Skeletal muscle cell (primary cell): ENCODE measurements around the gene PAX4.
"Not testable (repeated sequence)": the region's sequence is repeated elsewhere in the genome, so short reads cannot be mapped to it uniquely, and the experiment has no call there.

Experiments used
- DNase-seq: peaks from one replicate; pipeline ENCODE4 v3.0.0-alpha.2; 2010; ENCODE audit warnings: low read depth
- H3K4me3 ChIP-seq: 2 replicates; pipeline ENCODE4 v1.5.1; 2011; ENCODE audit warnings: low read depth, mild to moderate bottlenecking, control low read depth, low read length, moderate library complexity

Gene PAX4

DNA sequence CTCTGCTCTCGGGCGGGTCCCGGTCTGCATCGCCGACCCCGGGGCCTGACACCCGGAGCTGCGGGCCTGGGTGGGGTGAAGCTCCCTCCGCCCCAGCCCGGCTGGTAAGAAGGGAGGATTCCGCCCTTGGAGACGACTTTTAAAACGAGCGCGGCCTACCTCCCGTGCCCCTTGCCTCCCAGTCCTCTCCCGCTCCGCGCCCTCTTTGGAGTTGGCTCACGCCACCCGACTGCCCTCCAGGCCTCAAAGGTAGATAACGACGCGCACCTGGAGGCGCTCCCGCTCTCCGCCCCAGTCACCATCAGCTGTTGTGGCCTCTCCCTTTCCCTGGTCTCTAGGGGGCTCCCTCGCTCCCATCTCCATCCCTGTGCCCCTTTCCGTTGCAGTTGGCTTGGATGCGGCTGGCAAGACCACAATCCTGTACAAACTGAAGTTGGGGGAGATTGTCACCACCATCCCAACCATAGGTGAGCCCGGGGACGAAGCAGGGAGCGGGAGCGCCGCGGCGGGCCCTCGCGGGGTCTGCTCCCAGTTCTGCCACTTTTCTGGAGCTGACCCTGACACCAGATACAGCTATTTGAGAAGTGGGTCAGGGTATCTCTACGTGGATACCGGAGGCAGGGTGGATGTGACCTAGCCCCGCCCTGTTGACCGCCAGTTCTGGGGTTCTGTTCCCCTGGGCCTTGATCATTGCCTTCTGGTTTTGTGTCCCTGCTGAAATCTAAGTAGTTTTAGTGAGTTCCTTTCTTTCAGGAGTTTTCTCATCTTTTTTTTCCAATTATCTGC lies 29.1 kb downstream of the PAX4 start:
- peak overlapping the region; percentile 96 for H3K4me3 ChIP-seq
- DNase-seq: no peak

DNA sequence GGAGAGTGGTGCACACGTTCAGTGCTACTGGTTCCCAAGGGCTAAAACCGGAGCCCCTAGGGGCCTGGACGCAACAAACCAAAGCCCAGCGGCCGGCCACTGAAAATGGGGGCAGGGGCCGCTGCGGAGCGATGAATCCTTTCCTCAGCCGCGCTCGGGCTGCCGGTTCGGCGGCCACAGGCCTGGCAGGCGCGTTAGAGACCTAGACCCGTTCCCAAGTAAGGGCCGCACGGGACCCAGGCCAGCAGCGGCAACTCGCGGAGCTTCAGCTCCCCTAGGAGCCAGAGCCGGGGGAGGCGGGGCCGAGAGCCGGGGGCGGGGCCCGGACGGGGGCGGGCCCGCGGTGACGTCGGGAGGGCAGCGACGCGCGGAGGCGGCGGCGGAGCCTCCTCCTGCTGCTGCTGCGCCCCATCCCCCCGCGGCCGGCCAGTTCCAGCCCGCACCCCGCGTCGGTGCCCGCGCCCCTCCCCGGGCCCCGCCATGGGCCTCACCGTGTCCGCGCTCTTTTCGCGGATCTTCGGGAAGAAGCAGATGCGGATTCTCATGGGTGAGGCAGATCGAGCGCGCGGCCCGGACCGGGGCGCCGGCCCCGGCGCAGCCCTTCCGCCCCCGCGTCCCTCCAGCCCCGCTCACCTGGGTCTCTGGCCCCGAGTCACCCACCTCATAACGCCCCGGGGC lies 29.8 kb downstream of the PAX4 start, which contains the start of gene ARF5:
Gene ARF5, plus strand, starts transcription at position 393 of the 678 bp plus-strand sequence. Its CDS starts 88 bp downstream, at position 481.
- peak; percentile 32 for DNase-seq
- H3K4me3 ChIP-seq: peak within 1 kb of the TSS; percentile 96

DNA sequence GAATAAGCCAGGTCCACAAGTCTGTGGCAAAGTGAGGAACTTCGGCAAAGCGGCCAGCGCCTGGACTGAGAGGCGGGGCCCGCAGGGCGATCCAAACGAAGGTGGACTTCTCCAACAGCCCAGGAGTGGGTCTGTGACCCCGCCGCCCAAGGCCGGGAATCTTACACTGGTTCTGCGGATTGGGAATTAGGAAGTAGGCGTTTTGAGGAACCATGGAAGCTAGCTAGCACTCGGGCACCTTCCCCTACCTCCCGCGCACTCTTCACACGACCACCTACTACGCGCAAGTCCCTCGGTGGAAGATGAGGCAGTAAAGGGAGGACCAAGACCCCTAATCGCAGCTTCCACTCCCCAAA lies 30.3 kb downstream of the PAX4 start:
- H3K4me3 ChIP-seq: peak overlapping the region; percentile 96
- DNase-seq: no peak

DNA sequence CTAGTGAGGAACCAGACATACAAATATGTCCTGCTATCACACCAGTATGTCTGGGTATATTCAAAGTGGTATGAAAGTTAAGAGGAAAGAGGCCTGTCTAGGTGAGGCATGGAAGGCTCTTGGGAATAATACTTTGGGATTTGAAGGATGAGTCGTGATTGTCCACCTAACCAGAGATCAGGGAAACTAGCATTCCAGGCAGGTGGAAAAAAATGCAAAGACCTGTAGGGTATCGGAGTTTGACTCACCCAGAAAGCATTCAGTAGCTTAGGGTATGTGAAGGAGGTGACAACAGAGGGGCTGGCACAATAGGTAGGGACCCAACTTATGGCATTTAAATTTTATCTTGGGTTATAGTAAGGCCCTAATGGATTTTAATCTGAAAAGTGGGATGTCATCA lies 31.6 kb downstream of the PAX4 start:
- DNase-seq: no peak
- H3K4me3 ChIP-seq: no peak overlapping the region

DNA sequence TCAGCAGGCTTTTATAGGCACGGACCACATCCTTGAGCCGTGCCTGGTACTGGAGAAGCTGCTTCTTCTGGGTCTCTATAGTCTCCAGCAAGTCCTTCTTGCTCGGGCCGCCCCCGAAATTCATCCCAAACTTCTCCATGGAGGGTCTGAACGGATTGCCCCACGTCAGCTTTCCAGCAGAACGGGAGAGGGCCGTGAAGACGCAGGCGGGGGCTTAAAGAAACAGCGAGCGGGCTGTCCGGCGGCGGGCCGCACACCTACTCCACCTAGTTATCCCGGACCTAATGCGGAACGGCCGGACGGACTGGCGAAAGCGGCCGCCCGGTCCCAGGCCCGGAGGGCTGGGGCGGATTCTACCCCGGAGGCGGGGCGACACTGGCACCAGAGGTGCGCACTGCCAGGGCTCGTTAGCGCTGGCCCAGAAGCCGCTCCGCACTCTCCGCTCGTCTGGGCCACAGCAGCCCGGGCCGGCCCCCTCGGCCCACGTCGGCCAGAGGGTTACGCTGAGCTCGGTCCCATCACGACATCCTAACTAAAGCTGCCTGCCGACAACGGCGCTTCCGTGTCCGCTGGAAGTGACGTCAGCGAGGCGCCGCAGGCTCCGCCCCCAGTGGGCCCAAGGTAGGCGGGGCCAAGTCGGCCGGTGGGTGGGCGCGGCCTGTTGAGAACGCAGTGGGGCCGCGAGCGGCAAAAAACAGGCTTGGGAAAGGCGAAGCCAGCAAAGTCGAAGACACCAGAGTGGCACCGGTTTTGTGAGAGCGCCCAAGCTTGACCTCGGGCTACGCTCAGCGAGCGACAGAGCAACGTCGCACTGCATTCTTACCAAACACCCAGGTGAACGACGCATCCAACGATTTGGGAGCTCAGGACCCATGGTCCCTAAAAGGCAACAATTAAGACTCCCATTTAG lies 32.6 kb downstream of the PAX4 start, which contains the start of gene GCC1:
Gene GCC1, minus strand, starts transcription at position 553 of the 910 bp plus-strand sequence. Its CDS starts 414 bp downstream, at position 139.
- H3K4me3 ChIP-seq: peak within 1 kb of the TSS; percentile 94
- peak; percentile 52 for DNase-seq

DNA sequence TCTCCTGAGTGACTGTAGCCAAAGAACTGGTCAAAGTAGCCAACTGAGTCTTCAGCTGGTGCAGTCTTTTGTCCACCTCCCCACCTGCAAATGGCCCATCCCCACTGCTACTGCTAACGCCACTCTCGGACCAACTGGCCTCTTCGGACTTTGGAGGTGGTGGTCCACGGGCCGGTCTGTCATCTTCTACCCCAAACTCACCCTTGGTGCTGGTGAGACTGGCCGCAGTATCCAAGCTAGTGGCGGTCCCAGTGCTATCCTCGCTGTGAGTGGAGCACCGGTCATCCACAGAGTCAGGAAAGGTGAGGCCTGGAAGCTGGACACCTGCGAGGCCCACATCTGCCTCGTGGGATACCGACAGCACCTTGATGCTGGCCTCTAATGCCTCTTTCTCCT lies 33.3 kb downstream of the PAX4 start:
- peak overlapping the region; percentile 94 for H3K4me3 ChIP-seq
- no peak for DNase-seq

DNA sequence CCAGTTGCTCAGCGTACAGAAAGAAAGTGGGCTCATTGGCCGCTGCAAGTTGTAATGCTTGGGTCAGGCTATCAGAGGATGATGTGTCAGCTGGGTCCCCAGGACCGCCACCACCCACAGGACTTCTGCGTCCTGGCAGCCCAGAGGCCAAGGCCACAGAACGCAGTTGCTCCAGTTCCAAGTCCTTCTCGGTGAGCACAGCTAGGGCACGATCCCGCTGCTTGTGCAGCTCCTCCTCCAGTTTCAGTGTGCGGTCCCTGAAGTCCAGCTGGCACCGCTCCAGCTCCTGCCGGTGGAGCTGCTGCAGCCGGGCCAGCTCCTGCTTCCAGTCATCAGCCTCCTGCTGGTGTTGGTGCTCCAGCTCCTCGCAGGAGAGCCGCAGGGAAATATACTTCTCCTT lies 35.6 kb downstream of the PAX4 start:
- DNase-seq: no peak
- H3K4me3 ChIP-seq: no peak overlapping the region

DNA sequence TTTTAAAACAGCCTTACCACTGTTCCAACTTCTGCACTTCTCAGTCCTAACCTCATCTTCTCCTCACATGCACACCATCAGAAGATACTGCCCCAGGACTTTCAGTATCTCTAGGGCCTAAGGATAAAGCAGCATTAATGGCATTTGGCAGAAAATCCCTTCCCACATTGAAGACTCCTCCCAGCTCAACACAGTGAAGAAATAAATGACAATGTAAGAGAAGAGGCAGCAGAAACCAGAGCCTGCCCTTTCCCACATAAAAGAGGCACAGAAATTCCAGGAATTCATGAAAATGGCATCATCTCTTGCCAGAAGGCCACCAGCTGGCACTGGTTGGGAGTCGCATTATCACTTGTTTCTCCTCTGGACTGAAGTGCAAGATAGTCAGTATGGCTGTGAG lies 36.2 kb downstream of the PAX4 start:
- H3K4me3 ChIP-seq: no peak overlapping the region
- DNase-seq: no peak

DNA sequence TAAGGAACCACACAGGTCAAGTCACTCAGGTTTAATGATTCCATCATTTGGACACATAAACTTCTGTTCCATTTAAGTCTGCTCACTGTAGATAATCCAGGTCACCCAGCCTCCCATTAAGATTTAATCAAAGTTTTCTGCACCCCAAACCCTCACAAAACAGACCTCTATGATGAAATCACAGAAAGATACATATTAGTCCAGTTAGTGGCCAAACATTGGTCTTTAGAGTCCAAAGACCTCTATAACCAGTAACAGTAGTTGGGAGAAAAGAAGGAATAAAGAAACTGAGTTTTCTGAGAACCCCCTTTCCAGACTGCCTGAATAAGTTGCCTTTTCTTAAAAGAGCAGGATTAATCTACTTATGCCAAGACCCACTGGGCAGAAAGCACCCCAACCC lies 37.3 kb downstream of the PAX4 start:
- no peak overlapping the region for H3K4me3 ChIP-seq
- DNase-seq: no peak

DNA sequence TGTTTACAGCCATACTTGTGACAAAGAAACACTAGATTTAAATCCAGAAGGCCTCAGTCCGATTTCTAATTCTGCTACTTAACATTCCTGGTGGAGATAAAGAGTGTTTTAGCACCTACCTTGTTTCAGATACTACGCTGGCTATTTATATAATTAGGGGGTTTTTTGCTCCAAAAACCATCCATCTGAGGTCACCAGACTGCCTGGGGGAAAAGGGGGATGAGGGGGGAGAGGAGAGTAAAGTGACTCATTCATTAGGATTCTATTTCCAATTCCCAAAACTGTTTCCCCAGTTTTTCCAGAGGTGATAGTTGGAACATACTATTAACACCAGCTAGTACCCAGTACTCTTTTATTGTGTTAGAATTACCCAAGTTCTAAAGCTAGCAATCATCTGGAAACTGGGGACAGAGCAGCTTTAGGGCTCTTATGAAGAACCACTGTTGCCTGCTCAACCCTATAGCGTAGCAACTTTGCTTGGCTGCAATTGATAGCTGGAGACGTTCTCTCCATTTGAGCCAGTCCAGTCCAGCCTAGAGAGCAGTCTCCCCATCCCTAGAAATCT lies 39.1 kb downstream of the PAX4 start:
- no peak for DNase-seq
- no peak overlapping the region for H3K4me3 ChIP-seq

DNA sequence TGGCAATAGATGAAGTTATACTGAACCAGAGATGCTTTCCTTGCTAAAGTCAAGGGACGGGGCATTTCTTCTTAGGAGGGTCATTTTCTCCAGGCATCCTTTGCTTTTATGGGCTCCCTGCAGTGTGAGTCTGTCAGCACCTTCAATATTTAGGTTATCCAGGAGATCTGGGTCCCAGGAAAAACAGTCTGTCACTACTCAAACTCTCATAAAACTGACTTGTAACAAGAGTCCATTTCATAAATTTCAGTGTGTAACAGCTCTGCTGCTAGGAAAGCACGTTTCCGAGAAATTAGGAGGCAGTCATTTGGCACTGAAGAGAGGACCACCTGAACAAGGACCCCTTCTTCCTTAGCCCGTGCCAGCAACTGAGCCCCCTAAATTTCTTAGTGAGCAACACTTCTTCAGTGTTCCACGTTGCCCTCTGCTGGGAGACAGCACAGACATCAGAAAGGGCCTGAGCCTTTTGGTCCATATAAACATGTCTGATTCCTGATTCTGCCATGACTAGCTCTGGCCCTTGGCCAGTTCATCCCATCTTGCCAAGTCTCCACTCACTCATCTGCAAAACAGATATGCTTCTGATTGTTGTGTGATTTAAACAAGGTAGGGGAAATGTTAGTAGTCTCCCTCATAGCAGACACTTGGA lies 39.8 kb downstream of the PAX4 start:
- DNase-seq: no peak
- H3K4me3 ChIP-seq: no peak overlapping the region

DNA sequence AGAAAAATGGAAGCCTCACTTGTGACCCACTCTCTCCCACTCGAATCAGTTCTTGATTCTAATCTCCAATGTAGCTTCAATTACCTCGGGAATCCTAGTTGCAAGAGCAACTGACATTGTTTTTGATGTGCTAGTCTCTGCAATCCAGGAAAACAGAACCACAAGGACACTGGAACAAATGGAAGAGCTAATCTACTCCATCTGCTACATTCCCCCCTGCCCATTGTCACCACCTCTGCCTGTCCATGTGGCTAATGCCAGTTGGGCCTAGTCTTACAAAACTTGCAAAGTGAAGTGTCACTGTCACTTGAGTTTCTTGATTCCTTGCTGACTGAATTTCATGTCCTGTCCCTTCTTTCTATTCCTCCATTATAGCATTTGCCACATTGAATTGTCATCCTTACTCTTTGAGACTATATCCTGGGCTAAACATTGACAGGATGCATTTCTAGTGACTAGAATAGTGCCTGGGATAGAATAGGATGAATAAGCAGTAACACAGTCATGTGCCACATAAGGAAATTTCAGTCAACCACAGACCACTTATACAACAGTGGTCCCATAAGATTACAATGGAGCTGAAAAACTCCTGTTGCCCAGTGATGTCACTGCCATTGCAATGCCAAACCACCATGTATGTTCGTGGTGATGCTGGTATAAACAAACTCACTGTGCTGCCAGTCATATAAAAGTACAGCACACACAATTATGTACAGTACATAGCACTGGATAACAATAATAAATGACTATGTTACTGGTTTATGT lies 46.0 kb downstream of the PAX4 start:
- no peak for DNase-seq

DNA sequence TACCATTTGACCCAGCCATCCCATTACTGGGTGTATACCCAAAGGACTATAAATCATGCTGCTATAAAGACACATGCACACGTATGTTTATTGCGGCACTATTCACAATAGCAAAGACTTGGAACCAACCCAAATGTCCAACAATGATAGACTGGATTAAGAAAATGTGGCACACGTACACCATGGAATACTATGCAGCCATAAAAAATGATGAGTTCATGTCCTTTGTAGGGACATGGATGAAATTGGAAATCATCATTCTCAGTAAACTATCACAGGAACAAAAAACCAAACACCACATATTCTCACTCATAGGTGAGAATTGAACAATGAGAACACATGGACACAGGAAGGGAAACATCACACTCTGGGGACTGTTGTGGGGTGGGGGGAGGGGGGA lies 49.9 kb downstream of the PAX4 start:
- H3K4me3 ChIP-seq: not testable (repeated sequence)

More for the DNA sequence above, 46.0 kb downstream of the PAX4 start:
- no peak overlapping the region for H3K4me3 ChIP-seq

DNA sequence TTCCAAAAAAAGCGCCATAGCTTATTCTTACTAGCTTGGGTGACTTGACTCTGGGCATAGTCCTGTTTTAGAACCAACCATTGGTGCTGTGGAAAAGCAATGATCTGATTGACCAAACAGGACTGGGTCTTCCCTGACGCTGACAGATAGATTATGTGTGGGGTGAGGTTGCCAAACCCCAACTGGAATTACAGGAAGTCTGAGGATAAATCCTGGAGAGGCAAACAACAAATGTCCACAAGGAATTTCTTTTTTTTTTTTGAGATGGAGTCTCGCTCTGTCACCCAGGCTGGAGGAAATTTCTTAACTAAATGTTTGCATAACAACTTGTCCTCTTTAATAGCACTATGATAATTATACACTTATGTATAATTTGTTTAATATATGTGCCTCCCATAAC lies 51.7 kb downstream of the PAX4 start:
- no peak overlapping the region for H3K4me3 ChIP-seq
- DNase-seq: no peak

More for the DNA sequence above, 49.9 kb downstream of the PAX4 start:
- not testable (repeated sequence) for DNase-seq
